ENCODE results near the gene USP48.

The USP48 gene

GRCh38 chr1:21741206-21741605 is 41.7 kb downstream of the USP48 start:
- DNase-seq, result no peak

GRCh38 chr1:21736876-21737275 is 46.1 kb downstream of the USP48 start:
- no peak for DNase-seq

- no peak for DNase-seq
These were observed 46.9 kb downstream of the USP48 start for GRCh38 chr1:21736011-21736410.

GRCh38 chr1:21734526-21734925 is 48.4 kb downstream of the USP48 start:
- DNase-seq, result no peak

- no peak for DNase-seq
These were observed 50.3 kb downstream of the USP48 start for GRCh38 chr1:21732664-21733063.

GRCh38 chr1:21725748-21726392 is 57.1 kb downstream of the USP48 start:
- DNase-seq, result no peak

GRCh38 chr1:21724570-21724969 is 58.4 kb downstream of the USP48 start:
- no peak for DNase-seq

- DNase-seq, result no peak
These were observed 58.9 kb downstream of the USP48 start for GRCh38 chr1:21724098-21724497.

- no peak for DNase-seq
These were observed 61.5 kb downstream of the USP48 start for GRCh38 chr1:21721295-21721985.

GRCh38 chr1:21716169-21716568 is 66.8 kb downstream of the USP48 start:
- DNase-seq, result no peak

GRCh38 chr1:21707891-21708290 is 75.1 kb downstream of the USP48 start:
- no peak for DNase-seq

GRCh38 chr1:21707086-21707840 is 75.7 kb downstream of the USP48 start:
- no peak for DNase-seq

GRCh38 chr1:21706151-21706835 is 76.7 kb downstream of the USP48 start:
- DNase-seq, result no peak

- no peak for DNase-seq
These were observed 77.5 kb downstream of the USP48 start for GRCh38 chr1:21705303-21705980.

- no peak for DNase-seq
These were observed 78.8 kb downstream of the USP48 start for GRCh38 chr1:21704145-21704544.

GRCh38 chr1:21703318-21703963 is 79.5 kb downstream of the USP48 start:
- peak; percentile 27 for DNase-seq

GRCh38 chr1:21702780-21703179 is 80.2 kb downstream of the USP48 start:
- no peak for DNase-seq

- DNase-seq, result no peak
These were observed 81.5 kb downstream of the USP48 start for GRCh38 chr1:21701401-21701800.

GRCh38 chr1:21700094-21700493 is 82.9 kb downstream of the USP48 start:
- no peak for DNase-seq

- DNase-seq, result no peak
These were observed 86.0 kb downstream of the USP48 start for GRCh38 chr1:21696931-21697330.

GRCh38 chr1:21693732-21694131 is 89.2 kb downstream of the USP48 start:
- DNase-seq, result no peak

- DNase-seq, result no peak
These were observed 91.2 kb downstream of the USP48 start for GRCh38 chr1:21691739-21692138.
